Stimulated activated CD4-positive, alpha-beta T cell treated with anti-CD3 and anti-CD28 coated beads, TNF-alpha, amount 100 ng/mL, for 24 hours (primary cell): ENCODE results near the gene ZNF677.
A peak's percentile ranks its signal among the peaks of the same experiment; 100 is the strongest.
"Not testable (repeated sequence)": the region's sequence is repeated elsewhere in the genome, so short reads cannot be mapped to it uniquely, and the experiment has no call there.

Experiments
- DNase-seq, 3 experiments: peaks; one replicate each; pipeline ENCODE4 v3.0.0-alpha.2; 2020; ENCODE audit warnings: low read depth in 3 of 3

Gene ZNF677

GRCh38 chr19:53254411-53255341, at the start of gene ZNF677:
ZNF677 (minus strand) TSS chr19:53254873; CDS start chr19:53251550, 3,323 bp downstream.
- peak; percentile 64 to 76 (median 67) for DNase-seq

DNA sequence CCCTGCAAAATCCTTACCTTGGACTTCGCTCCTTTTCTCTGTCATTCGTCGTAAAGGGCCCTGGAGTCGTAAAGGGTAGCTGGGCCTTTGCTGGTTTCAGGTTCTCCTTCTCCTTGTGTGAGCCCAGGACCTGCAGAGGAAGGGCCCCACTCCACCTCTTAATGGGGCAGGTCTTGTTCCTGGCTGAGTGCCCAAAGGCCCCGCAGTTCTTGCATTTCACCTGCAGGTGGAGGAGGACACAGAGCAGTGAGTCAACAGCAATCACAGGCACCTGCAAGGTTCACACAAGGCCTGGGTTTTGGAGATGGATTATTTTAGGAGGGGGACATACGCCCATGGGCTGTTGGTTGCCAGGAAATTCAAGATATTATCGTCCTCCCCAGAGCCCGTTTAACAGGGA, 46.7 kb upstream of the ZNF677 start:
- not testable (repeated sequence) for DNase-seq

DNA sequence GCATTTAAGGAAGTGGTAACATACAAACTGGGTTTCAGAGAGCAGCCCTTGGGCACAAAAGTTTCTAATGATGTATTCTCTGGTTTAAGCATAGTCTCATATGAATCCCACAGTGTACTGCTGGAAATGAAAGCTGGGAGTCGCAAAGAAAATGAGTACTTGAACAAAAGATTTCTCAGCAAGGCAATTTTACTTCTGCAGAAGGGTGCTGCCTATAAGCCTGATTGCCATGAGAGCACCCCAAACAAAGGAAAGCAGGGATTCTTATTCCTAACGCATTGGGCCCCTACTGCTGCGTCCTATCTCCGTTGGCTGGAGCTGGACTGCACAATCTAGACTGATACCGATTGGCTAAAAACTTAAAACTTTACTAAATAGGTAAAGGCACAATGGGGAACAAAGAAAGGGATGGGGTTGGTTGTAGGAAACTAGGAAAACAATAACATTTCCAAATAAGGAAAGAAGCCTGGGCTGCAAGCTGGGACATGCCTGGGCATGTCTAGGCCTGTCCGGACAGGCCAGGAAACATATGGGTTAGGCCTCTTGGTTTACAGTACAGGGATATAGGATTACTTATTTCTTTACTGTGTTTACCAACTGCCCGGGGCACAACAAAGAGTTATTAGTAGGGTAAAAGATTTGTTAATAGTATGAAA, 40.2 kb upstream of the ZNF677 start:
- no peak for DNase-seq

GRCh38 chr19:53290758-53291549, 36.3 kb upstream of the ZNF677 start:
- no peak for DNase-seq

DNA sequence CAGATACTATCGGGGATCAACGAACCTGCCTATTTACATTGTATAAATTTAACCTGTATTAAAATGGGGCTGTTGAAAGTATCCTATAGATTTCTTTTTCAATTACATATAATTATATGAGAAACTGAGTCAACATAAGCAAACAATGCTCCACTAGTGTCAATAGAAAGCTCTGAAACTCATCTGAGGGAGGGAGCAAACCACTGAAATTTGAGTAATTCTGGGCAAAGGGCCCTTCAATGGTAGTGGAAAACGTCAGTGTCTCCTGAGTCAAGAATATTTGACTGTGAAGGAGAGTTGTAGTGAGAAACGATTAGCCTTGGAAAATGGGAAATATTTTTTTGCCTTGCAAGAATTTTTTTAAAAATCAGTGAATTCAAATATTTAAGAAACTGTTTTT, 30.4 kb upstream of the ZNF677 start:
- no peak for DNase-seq

DNA sequence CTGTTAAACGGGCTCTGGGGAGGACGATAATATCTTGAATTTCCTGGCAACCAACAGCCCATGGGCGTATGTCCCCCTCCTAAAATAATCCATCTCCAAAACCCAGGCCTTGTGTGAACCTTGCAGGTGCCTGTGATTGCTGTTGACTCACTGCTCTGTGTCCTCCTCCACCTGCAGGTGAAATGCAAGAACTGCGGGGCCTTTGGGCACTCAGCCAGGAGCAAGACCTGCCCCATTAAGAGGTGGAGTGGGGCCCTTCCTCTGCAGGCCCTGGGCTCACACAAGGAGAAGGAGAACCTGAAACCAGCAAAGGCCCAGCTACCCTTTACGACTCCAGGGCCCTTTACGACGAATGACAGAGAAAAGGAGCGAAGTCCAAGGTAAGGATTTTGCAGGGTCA, 27.3 kb upstream of the ZNF677 start:
- peak in 1 of 3 experiments; percentile 4 for DNase-seq

- DNase-seq: no peak
These were observed 20.8 kb upstream of the ZNF677 start for GRCh38 chr19:53275480-53275879.

DNA sequence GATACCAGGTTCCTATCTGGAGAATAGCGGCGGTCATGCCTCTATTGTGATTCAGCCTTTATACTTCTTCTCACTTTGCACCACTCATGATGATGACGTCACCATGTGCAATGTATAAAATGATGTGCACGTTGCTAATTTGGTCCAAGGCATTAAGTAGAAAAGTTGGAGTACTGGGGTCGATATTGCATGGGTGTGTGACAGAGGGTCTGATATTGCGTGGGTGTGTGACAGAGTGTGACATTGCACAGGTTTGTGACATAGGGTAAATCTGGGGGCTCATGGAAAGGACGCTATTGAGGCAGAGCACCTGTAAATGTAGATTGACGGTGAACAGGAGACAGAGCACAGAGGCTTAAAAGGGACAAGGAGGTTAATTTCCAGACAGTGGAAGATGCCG, 17.4 kb upstream of the ZNF677 start:
- no peak for DNase-seq

GRCh38 chr19:53269861-53270260, 15.2 kb upstream of the ZNF677 start:
- not testable (repeated sequence) for DNase-seq

DNA sequence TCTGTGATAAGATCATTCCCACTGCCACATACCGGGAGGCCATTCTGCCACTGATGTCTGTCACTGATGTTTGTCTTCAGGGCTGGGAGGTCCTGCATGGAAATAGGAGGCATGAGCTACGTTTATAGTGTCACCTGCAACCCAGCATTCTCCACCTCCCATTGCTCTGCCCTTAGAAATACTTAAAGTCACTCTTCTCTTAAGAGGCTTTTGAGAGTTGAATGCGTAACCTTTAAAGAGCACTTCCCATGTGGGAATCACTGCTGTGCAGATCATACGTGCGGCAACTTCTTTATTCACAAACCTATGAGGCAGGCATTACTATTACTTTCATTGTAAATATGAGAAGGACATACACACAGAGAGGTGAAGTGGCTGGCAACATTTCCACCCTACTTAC, 12.9 kb upstream of the ZNF677 start, which contains the start of gene VN1R4:
TSS of gene VN1R4 (minus strand) at position 101 of the 400 bp plus-strand sequence. CDS start at position 43, 58 bp downstream.
- DNase-seq: not testable (repeated sequence)

DNA sequence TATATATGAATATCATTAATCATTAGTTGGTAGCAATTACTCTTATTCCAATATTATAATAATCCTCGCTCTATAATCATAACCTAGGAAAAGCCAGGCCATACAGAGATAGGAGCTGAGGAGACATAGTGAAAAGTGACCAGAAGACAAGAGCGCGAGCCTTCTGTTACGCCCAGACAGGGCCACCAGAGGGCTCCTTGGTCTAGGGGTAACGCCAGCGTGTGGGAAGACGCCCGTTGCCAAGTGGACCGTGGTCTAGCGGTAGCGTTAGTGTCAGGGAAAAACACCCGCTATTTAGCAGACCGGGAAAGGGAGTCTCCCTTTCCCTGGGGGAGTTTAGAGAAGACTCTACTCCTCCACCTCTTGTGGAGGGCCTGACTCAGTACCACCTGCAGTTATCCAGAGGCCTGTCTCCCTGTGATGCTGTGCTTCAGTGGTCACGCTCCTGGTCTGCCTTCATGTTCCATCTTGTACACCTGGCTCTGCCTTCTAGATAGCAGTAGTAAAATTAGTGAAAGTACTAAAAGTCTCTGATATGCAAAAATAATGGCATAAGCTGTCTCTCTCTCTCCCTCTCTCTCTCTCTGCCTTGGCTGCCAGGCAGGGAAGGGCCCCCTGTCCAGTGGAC, 3.2 kb upstream of the ZNF677 start, which contains the start of gene VN1R2:
TSS of gene VN1R2 (plus strand) at position 578 of the 628 bp plus-strand sequence. CDS start 84 bp downstream, outside the sequence.
- not testable (repeated sequence) for DNase-seq

GRCh38 chr19:53246498-53246897, 8.2 kb downstream of the ZNF677 start:
- no peak for DNase-seq

DNA sequence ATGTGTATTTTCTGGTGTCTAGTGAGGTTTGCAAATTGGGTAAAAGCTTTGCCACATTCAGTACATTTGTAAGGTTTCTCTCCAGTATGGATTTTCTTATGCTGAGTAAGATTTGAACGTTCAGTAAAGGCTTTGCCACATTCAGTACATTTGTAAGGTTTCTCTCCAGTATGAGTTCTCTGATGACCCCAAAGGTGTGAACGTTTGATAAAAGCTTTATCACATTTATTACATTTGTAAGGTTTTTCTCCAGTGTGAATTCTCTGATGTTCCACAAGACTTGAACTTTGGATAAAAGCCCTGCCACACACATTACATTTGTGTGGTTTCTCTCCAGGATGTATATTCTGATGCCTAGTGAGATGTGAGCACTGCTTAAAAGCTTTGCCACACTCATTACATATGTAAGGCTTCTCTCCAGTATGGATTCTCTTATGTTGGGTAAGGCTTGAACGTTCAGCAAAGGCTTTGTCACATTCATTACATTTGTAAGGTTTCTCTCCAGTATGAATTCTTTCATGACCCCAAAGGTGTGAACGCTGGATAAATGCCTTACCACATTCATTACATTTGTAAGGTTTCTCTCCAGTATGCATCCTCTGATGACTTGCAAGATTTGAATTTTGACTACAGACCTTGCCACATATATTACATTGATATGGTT, 17.4 kb downstream of the ZNF677 start:
- no peak for DNase-seq

DNA sequence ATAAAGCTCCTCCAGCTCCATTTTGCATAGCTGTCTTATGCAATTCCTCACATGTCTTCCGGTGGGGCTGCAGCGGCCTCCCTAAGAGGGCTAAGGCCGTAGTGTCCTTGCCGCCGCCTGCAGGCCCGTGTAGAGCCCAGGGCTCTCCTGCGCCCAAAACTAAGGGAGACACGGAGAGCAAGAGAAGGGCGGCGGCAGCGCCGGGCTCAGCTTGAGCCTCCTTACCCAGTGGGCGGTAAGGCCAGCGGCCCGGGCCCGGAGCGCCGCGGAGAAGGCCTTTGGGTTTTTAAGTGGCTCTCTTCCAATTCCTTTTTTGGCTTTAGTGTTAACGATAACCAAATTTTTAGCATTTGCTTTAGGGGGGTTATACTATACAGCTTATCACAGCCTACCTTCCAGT, 30.1 kb downstream of the ZNF677 start:
- DNase-seq: no peak

- DNase-seq: not testable (repeated sequence)
These were observed 32.0 kb downstream of the ZNF677 start for GRCh38 chr19:53222716-53223115.

- DNase-seq: no peak
These were observed 41.9 kb downstream of the ZNF677 start for GRCh38 chr19:53212703-53213320.

- DNase-seq: not testable (repeated sequence)
These were observed 43.1 kb downstream of the ZNF677 start for GRCh38 chr19:53211554-53211953.

DNA sequence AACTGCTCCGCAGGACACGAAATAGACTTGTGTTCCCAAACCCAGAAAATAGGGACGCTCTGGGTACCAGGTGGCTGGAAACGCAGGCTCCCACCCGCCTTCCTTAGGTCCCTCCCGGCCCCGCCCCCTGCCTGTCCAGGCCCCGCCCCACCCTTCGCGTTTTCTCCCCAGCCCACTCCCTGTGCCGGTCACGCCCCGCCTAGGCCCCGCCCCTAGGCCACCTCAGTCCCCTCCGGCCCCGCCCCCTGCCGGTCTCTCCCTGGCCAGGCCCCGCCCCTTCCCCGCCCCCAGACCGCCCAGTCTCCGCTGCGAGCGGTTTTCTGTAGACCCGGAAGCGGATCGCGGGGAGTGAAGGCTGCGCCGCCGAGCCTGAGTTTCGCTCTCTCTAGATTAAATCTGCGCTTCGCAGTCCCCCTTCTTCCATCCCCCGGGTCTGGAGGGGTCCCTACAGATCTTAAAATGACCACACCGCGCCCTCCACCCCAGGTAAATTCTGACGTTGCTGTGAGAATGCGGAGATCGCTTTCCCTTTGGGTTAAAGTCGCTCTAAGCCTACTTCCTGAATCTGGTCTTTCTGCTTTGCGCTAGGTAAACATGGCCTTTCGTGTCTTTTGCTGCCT, 57.8 kb downstream of the ZNF677 start:
- peak; percentile 93 to 98 (median 96) for DNase-seq

DNA sequence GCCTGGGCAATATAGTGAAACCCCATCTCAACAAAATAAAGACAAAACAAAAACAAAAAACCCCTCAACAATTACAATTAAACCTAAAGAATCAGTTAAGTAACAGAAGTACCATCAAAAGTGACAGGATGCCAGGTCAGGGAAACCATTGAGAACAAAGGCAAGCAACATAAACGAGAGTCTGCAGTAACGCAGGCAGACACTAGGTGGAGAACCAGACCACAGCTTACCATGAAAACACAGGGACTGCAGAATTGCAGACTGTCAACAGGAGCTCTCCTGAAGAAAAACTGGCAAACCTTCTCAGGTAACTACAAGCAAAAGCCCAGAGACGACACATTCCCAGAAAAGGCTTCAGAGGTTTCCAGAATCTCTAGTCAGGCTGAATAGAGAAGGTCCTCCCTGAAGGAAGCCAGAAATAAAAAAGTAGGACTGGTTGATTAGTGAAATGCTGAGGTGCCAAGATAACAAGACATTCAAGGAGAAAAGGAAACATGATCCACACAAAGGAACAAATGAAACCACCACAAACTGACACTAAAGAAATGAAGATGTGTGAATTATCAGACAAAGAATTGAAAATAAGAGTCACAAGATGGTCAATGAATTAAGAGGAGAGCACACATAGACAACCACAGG, 59.3 kb downstream of the ZNF677 start:
- DNase-seq: peak; percentile 48 to 60 (median 54)
